ENCODE measurements around the gene KMT2C. TPM values are rescaled to one million over a fixed set of nuclear protein-coding genes. Genes with fewer than 3 reads are reported as not detected.
"Not testable (repeated sequence)": the region's sequence is repeated elsewhere in the genome, so short reads cannot be mapped to it uniquely, and the experiment has no call there.

The KMT2C gene
- total RNA-seq, 4 donors from 2014 or later: 44.1 to 67.6 (median 63.9) TPM

GRCh38 chr7:152423991-152424347 lies 11.8 kb downstream of the KMT2C start:
- intact Hi-C loops (cut with DNase I; ENCODE audit: low total_unique reads): no loop called here

GRCh38 chr7:152423171-152423570 lies 12.6 kb downstream of the KMT2C start:
- intact Hi-C loops (cut with DNase I; ENCODE audit: low total_unique reads); in situ Hi-C loops (cut with MboI; ENCODE audit: low sequenced_read_pairs in 4 of 4); ATAC-seq; H3K27ac ChIP-seq; H3K27me3 ChIP-seq; H3K36me3 ChIP-seq; DNase-seq; H3K9me3 ChIP-seq; H3K4me3 ChIP-seq: not testable (repeated sequence)
- H3K4me1 ChIP-seq: peaks cover 41 to 50% of the 10 kb centered on the region in 2 donors

More at GRCh38 chr7:152423991-152424347, 11.8 kb downstream of the KMT2C start:
- DNase-seq: no peak
- Histone ChIP-seq H3K9me3 (no peaks in the 10 kb centered on the region), H3K4me1 (peaks cover 48 to 58% of the 10 kb centered on the region in 2 donors), H3K27me3 (no peaks in the 10 kb centered on the region), H3K4me3 (no peak overlapping the region), H3K27ac (peak overlapping the region in 1 of 4 donors; percentile 62), H3K36me3 (no peaks in the 10 kb centered on the region)
- TF ChIP-seq POLR2A (IDR thresholded peaks at IDR 0.05): no peak
- TF ChIP-seq CTCF (IDR thresholded peaks at IDR 0.05 in 4 of 5, conservative IDR thresholded peaks at IDR 0.05 in 1 of 5): no peak
- ATAC-seq: no peak
- in situ Hi-C loops (cut with MboI; ENCODE audit: low sequenced_read_pairs in 4 of 4): no loop called here

GRCh38 chr7:152420950-152421349 lies 14.9 kb downstream of the KMT2C start:
- H3K36me3 ChIP-seq; H3K4me3 ChIP-seq; H3K9me3 ChIP-seq; in situ Hi-C loops (cut with MboI; ENCODE audit: low sequenced_read_pairs in 4 of 4); DNase-seq; ATAC-seq; H3K27me3 ChIP-seq; H3K27ac ChIP-seq; intact Hi-C loops (cut with DNase I; ENCODE audit: low total_unique reads): not testable (repeated sequence)
- H3K4me1 ChIP-seq: peaks cover 21 to 28% of the 10 kb centered on the region in 2 donors

- H3K4me3 ChIP-seq: no peak overlapping the region
- H3K36me3 ChIP-seq: no peaks in the 10 kb centered on the region
- no peaks in the 10 kb centered on the region for H3K27me3 ChIP-seq
- in situ Hi-C loops (cut with MboI; ENCODE audit: low sequenced_read_pairs in 4 of 4) (no loop called here), intact Hi-C loops (cut with DNase I; ENCODE audit: low total_unique reads) (no loop called here)
- no peaks in the 10 kb centered on the region for H3K9me3 ChIP-seq
- ATAC-seq (no peak), DNase-seq (no peak)
- peaks cover 10 to 16% of the 10 kb centered on the region in 2 donors for H3K4me1 ChIP-seq
- TF ChIP-seq POLR2A (IDR thresholded peaks at IDR 0.05) (no peak), CTCF (IDR thresholded peaks at IDR 0.05 in 4 of 5, conservative IDR thresholded peaks at IDR 0.05 in 1 of 5) (no peak)
- H3K27ac ChIP-seq: peak overlapping the region in 1 of 4 donors; percentile 17
Observed at GRCh38 chr7:152419473-152420429, 16.1 kb downstream of the KMT2C start.

GRCh38 chr7:152414779-152415178 lies 21.0 kb downstream of the KMT2C start:
- H3K36me3 ChIP-seq: no peaks in the 10 kb centered on the region
- ATAC-seq (no peak), DNase-seq (no peak)
- no peak overlapping the region for H3K27ac ChIP-seq
- intact Hi-C loops (cut with DNase I; ENCODE audit: low total_unique reads): no loop called here
- no peak overlapping the region for H3K4me3 ChIP-seq
- in situ Hi-C loops (cut with MboI; ENCODE audit: low sequenced_read_pairs in 4 of 4): no loop called here
- no peaks in the 10 kb centered on the region for H3K27me3 ChIP-seq
- peaks cover 16 to 25% of the 10 kb centered on the region in 2 donors for H3K4me1 ChIP-seq
- TF ChIP-seq CTCF (IDR thresholded peaks at IDR 0.05 in 4 of 5, conservative IDR thresholded peaks at IDR 0.05 in 1 of 5) (no peak), POLR2A (IDR thresholded peaks at IDR 0.05) (no peak)
- H3K9me3 ChIP-seq: no peaks in the 10 kb centered on the region

All from gastrocnemius medialis (tissue), 4 donors.